Stimulated activated CD8-positive, alpha-beta memory T cell treated with anti-CD3 and anti-CD28 coated beads, Interleukin-2, amount 100 ng/mL, for 1 hour (primary cell): ENCODE data around the gene BNIP3.

Source experiments
- DNase-seq, 2 donors: peaks; one replicate each; pipeline ENCODE4 v3.0.0-alpha.2; 2020; ENCODE audit warnings: low read depth in 2 of 2

BNIP3 gene

DNA sequence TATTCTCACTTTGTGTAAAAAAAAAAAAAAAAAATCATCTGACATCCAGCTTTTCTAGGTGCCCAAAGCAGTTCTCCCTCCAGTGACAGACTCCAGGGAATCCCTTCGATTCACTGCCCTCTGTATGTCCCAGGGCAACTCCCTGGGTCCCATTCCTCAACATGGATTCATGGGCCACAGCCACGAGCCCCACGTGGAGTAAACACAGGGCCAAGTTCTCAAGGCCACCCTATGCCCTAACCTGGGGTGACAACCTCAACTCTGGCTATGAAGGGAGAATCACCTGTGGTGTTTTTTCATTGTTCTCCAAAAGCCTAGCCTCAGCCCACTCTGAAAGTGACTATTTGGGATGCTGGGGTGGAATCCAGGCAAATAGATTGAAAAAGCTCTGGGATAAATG, 3.4 kb downstream of the BNIP3 start:
- no peak for DNase-seq

- DNase-seq, result no peak
These were observed 4.2 kb downstream of the BNIP3 start for GRCh38 chr10:131977323-131978096.

DNA sequence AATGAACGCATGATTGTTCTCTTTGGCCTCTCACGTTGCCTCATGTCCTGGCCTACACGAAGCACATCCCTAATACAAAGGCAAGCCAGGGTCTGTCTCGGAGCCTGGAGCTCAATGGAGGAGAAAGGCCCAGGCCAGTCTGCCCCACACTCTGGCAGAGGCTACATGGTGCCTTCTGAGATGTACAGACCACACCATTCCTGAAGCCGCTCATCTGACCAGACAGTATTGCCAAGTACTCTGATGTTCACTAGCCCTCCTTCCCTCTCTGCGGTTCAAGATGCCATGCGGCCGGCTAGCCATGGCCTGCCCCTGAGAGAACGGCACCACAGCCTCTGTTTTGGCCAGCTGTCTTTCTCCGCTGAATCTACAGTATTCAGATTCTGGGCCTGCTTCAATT, 5.9 kb downstream of the BNIP3 start:
- DNase-seq, result no peak

- no peak for DNase-seq
These were observed 6.7 kb downstream of the BNIP3 start for GRCh38 chr10:131975003-131975402.

GRCh38 chr10:131974034-131974817, 7.5 kb downstream of the BNIP3 start:
- no peak for DNase-seq

- no peak for DNase-seq
These were observed 8.4 kb downstream of the BNIP3 start for GRCh38 chr10:131973160-131973951.

DNA sequence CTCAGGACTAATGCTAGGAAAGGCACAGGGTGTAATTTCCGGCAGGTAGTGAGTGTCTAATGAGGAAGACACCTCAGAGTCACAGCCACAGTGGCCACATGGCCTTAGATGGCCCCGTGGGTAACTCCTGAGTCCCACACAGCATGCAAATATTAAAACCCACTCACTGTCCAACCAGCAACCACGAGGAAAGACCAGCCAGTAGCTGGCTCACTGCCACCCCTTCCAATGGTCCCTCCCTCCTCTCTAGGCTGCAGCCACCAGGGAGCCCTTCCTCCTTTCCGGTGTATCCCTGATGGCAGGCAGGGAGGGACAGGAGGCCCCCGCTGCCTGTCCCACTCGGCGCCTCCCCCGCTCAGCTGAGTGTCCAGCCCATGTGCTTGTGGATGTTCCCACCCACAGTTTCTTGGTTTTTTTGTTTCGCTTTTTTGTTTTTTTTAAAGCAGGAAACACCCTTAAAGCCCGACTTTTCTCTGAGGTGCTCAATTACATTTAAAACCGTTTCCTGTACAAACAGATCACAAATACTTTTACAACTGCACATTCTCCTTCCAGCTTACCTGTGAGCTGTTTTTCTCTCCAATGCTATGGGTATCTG, 9.2 kb downstream of the BNIP3 start:
- DNase-seq, result no peak

- DNase-seq, result no peak
These were observed 10.1 kb downstream of the BNIP3 start for GRCh38 chr10:131971591-131971990.

GRCh38 chr10:131970946-131971345, 10.8 kb downstream of the BNIP3 start:
- no peak for DNase-seq

DNA sequence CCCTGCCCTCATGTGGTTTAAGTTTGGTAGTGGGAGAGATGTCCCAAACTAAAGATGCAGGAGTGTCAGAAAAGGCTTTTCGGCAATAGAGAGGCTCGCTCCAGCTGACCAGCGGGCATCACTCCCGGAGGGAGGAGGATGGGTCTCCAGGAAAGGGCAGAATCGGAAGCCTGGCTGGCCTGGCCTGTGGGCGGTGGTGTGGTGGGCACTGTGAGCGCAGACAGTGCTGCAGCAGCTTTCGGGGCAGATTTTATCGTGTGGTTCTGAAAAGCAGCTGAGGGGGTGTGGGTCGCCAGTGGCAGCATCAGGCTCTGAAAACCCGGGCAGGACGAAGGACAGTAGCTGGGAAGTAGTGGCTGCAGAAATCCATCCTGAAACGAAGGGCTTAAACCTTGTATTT, 12.8 kb downstream of the BNIP3 start:
- DNase-seq, result no peak

GRCh38 chr10:131964298-131964697, 17.4 kb downstream of the BNIP3 start:
- DNase-seq, result no peak

- no peak for DNase-seq
These were observed 17.9 kb downstream of the BNIP3 start for GRCh38 chr10:131963811-131964210.

- no peak for DNase-seq
These were observed 18.4 kb downstream of the BNIP3 start for GRCh38 chr10:131963350-131963749.

DNA sequence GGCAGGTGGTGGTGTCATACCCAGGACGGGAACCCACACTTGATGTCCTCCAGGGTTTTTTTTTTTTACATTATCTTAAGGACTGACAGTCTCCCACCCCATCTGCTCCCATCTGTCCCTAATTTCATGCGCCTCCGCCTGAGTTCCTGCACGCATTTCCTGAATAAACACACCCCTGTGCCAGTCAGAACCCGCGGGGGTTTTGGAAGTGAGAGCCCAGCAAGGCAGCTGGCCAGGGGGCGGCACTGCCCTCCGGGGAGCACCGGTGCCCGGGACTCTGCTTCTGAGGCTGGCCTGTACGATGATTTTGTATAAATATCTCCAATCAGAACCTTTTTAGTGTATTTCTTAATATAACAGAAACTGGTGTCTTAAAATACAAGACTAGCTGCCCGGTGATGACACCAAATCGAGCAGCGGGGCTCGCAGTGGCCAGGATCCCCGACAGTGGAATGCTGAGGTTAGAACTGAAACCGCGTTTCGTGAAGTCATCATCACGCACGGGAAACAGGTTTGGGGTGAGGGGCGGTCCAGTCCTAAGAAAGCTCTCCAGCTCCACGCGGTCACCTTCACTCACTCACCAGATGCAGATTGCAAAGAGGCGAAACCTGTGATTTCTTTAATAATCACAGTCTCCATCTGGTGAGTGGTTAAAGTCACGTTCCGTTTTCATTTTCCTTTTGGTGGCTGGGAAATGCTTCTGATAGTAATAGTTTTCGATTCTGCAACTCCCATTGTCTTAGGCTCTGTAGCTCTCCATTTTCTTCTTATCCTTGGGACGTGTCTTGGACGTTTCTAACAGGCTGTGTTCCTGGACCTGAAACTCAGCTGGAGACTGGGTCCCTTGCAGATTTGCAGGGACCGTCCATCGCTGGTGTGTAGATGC, 19.7 kb downstream of the BNIP3 start:
- no peak for DNase-seq

- no peak for DNase-seq
These were observed 20.5 kb downstream of the BNIP3 start for GRCh38 chr10:131961047-131961776.

GRCh38 chr10:131960631-131961046, 21.1 kb downstream of the BNIP3 start:
- no peak for DNase-seq

- DNase-seq, result no peak
These were observed 21.9 kb downstream of the BNIP3 start for GRCh38 chr10:131959841-131960240.

DNA sequence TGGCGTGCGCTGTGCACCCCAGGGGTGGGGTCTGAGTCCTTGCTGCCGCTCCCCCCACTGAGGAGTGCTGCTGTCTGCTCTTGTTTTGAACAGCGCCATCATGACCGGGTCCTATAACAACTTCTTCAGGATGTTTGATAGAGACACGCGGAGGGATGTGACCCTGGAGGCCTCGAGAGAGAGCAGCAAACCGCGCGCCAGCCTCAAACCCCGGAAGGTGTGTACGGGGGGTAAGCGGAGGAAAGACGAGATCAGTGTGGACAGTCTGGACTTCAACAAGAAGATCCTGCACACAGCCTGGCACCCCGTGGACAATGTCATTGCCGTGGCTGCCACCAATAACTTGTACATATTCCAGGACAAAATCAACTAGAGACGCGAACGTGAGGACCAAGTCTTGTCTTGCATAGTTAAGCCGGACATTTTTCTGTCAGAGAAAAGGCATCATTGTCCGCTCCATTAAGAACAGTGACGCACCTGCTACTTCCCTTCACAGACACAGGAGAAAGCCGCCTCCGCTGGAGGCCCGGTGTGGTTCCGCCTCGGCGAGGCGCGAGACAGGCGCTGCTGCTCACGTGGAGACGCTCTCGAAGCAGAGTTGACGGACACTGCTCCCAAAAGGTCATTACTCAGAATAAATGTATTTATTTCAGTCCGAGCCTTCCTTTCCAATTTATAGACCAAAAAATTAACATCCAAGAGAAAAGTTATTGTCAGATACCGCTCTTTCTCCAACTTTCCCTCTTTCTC, 26.0 kb downstream of the BNIP3 start:
- no peak for DNase-seq

DNA sequence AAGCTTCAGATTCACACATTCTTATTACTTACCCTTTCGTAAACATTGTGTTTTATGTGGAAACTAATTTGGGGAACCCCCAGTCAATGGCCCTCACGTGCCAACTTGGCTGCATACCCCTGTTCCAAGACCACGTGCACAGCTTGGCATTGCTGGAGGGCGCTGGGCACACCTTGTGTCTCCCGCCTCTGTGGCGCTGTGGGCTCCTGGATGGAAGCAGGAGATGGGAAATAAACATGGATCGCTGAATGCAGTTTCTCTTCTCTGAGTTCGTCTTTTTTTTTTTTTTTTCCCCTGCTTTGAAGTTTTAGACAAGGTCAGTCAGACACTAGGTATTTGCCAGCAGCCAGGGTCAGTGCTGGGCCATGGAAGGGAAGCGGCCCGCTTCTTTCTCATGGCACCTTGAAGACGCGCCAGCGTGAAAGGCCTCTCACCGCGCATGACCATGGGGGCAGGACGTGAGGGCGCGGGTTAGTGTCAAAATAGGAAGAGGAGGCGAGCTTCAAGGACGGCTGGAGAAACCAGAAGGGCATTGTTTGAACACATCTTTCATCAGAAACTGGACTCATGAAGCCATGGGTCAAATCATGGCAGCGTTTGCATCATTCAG, 27.3 kb downstream of the BNIP3 start:
- DNase-seq, result no peak
